Measurements from ENCODE around the gene GRAP2.

GRAP2 gene

GRCh38 chr22:40021401-40022000 lies 120.6 kb downstream of the GRAP2 start:
- no peak for DNase-seq

- no peak for DNase-seq
Measured at GRCh38 chr22:40022536-40023240, 121.8 kb downstream of the GRAP2 start.
